Mesenchymal stem cell (in vitro differentiated cells and primary cell): ENCODE data around the gene NAP1L1.

Experiments
- DNase-seq: peaks from one replicate; pipeline ENCODE4 v3.0.0-alpha.2; 2013
- H2AFZ ChIP-seq: one replicate; pipeline ENCODE4 v1.6.1; 2013; ENCODE audit warnings: low read depth, mild to moderate bottlenecking, control low read depth, inconsistent platforms, low read length, moderate library complexity
- H2AK5ac ChIP-seq: 2 replicates; pipeline ENCODE4 v1.6.1; 2013; ENCODE audit warnings: low read length, moderate library complexity, mild to moderate bottlenecking, inconsistent platforms; ENCODE audit not compliant: severe bottlenecking
- H2BK120ac ChIP-seq: one replicate; pipeline ENCODE4 v1.6.1; 2013; ENCODE audit warnings: low read depth, mild to moderate bottlenecking, inconsistent platforms, low read length, moderate library complexity
- H2BK12ac ChIP-seq, 2 experiments: one replicate each; pipeline ENCODE4 v1.6.1; 2013; ENCODE audit warnings: inconsistent platforms in 2 of 2, low read length in 2 of 2, mild to moderate bottlenecking in 2 of 2, moderate library complexity in 2 of 2, control low read depth in 1 of 2
- H2BK15ac ChIP-seq: one replicate; pipeline ENCODE4 v1.6.1; 2013; ENCODE audit warnings: mild to moderate bottlenecking, low read depth, inconsistent platforms; ENCODE audit not compliant: poor library complexity, severe bottlenecking
- H2BK5ac ChIP-seq: 2 replicates; pipeline ENCODE4 v1.6.1; 2013; ENCODE audit warnings: low read depth, mild to moderate bottlenecking, low read length, control low read depth, inconsistent platforms; ENCODE audit not compliant: poor library complexity, severe bottlenecking
- H3K14ac ChIP-seq, 2 experiments: one replicate each; pipeline ENCODE4 v1.6.1; 2013; ENCODE audit warnings: inconsistent platforms in 2 of 2, low read length in 2 of 2, control low read depth in 1 of 2, mild to moderate bottlenecking in 1 of 2, moderate library complexity in 1 of 2
- H3K18ac ChIP-seq, 2 experiments: one replicate each; pipeline ENCODE4 v1.6.1; 2013; ENCODE audit warnings: inconsistent platforms in 2 of 2, low read length in 2 of 2, control low read depth in 1 of 2, low read depth in 1 of 2, mild to moderate bottlenecking in 1 of 2
- H3K23ac ChIP-seq, 2 experiments: one replicate each; pipeline ENCODE4 v1.6.1; 2013; ENCODE audit warnings: inconsistent platforms in 2 of 2, low read length in 2 of 2, mild to moderate bottlenecking in 2 of 2, moderate library complexity in 2 of 2, control low read depth in 1 of 2
- H3K27ac ChIP-seq: 2 replicates; pipeline ENCODE4 v1.5.1; 2013; ENCODE audit warnings: mild to moderate bottlenecking, moderate library complexity, low read length, control low read depth, inconsistent platforms; ENCODE audit not compliant: poor library complexity, severe bottlenecking
- H3K27me3 ChIP-seq, 2 experiments: 2 replicates each; pipeline versions ENCODE4 v1.6.1 to v1.7.0; 2013; ENCODE audit warnings: low read length in 2 of 2, mild to moderate bottlenecking in 2 of 2, moderate library complexity in 2 of 2, control low read depth in 1 of 2, inconsistent platforms in 1 of 2; ENCODE audit not compliant: control insufficient read depth in 1 of 2, insufficient read depth in 1 of 2
- H3K36me3 ChIP-seq, 2 experiments: 2 replicates each; pipeline versions ENCODE4 v1.6.1 to v1.7.0; 2013; ENCODE audit warnings: low read length in 2 of 2, control low read depth in 1 of 2, inconsistent platforms in 1 of 2, low read depth in 1 of 2, mild to moderate bottlenecking in 1 of 2; ENCODE audit not compliant: insufficient read depth in 2 of 2, control insufficient read depth in 1 of 2
- H3K4ac ChIP-seq, 2 experiments: one replicate each; pipeline ENCODE4 v1.6.1; 2013; ENCODE audit warnings: inconsistent platforms in 2 of 2, low read length in 2 of 2, mild to moderate bottlenecking in 2 of 2, moderate library complexity in 2 of 2, control low read depth in 1 of 2, low read depth in 1 of 2
- H3K4me1 ChIP-seq: 2 replicates; pipeline ENCODE4 v1.6.1; 2013; ENCODE audit warnings: low read depth, low read length, control low read depth; ENCODE audit not compliant: control insufficient read depth, insufficient read depth
- H3K4me2 ChIP-seq: 2 replicates; pipeline ENCODE4 v1.6.1; 2013; ENCODE audit warnings: low read length, mild to moderate bottlenecking, inconsistent platforms; ENCODE audit not compliant: poor library complexity, severe bottlenecking
- H3K4me3 ChIP-seq, 2 experiments: 2 replicates each; pipeline versions ENCODE4 v1.5.1 to v1.7.0; 2013; ENCODE audit warnings: low read length in 2 of 2, mild to moderate bottlenecking in 2 of 2, control low read depth in 1 of 2, low read depth in 1 of 2; ENCODE audit not compliant: insufficient read depth in 1 of 2
- H3K79me1 ChIP-seq: replicated peaks from 2 replicates; pipeline ENCODE4 v1.6.1; 2013; ENCODE audit warnings: mild to moderate bottlenecking, control low read depth, low read length, inconsistent platforms; ENCODE audit not compliant: poor library complexity, severe bottlenecking
- H3K9ac ChIP-seq: 2 replicates; pipeline ENCODE4 v1.7.0; 2013; ENCODE audit warnings: mild to moderate bottlenecking, low read length, moderate library complexity
- H3K9me3 ChIP-seq: 2 replicates; pipeline ENCODE4 v1.7.0; 2013; ENCODE audit warnings: mild to moderate bottlenecking, low read length; ENCODE audit not compliant: control insufficient read depth
- H4K8ac ChIP-seq: one replicate; pipeline ENCODE4 v1.6.1; 2013; ENCODE audit warnings: inconsistent platforms, mild to moderate bottlenecking, low read length, moderate library complexity
- H4K91ac ChIP-seq: one replicate; pipeline ENCODE4 v1.6.1; 2013; ENCODE audit warnings: mild to moderate bottlenecking, low read length, inconsistent platforms
- WGBS: methylation state at CpG from one replicate; pipeline ENCODE4 v1.1.7; 2013; ENCODE audit warnings: mixed read lengths; 5-methylcytosine and 5-hydroxymethylcytosine counted together

Gene NAP1L1

DNA sequence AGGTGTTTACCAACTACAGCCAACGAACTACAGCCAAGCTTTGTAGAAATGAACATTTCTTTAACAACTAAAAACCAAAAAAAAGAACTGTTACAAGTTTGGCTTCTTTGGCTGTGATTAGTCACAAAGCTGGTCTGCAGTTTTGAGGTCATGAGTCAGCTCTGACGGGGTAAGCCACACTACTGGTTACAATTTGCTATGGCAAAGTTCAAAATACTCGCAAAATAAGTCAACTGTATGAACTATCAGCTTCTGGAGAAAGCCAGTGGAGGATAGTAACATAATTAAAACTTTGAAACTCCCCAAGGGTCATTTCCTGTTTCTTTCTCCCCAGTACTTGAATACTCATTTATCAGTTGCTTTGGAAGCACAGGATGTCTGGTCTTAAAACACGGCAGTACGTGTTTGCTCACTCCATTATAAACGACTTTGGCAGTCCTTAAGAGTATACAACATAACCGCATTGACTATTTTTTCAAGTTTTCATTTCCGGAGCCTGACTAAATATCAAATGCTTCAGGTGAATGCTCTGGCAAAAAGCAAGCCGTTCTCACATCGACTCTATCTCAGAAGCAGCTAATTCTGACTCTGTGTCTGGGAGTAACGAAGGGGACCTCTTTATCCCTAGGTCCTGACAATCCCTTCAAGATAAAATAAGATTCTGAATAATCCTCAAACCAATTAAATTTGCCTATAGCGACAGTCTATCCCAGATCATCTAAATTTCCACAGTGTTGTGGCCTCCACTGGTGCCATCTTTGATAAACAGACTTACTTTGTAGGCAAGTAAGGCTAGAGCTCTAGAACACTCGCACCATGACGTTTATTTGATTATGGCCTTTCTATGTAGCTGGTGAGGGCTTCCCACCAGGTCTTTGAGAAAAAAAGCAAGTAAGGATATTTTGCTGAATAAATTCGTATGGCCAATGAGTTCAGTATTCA, 63.5 kb downstream of the NAP1L1 start:
- 10% methylated on average over 14 of the region's 15 CpGs for WGBS
- no peak overlapping the region for H2BK15ac ChIP-seq

DNA sequence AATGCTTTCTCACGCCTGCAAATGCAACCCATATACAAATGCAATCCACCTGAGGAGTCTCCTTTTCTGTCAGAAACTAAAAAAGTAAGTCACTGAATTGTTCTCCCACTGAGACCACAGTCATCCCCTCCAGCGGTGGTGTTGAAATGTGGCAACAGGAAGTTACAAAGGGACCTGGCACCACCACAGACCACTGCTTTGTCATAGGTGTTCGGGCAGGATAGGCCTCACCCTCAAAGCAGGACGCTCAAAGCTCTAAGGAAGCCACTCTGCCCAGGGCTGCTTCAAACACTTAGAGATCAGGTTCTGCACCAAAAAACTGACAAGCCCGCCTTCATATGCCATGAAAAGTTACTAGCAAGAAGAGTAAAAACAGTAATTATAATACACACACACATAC, 64.2 kb downstream of the NAP1L1 start:
- H3K79me1 ChIP-seq = peaks cover 2% of the 10 kb centered on the region
- peak overlapping the region; percentile 95 to 96 for H3K18ac ChIP-seq
- no peak overlapping the region for H2BK15ac ChIP-seq
- peak overlapping the region; percentile 95 to 98 for H2BK12ac ChIP-seq
- no peaks in the 10 kb centered on the region for H3K9me3 ChIP-seq
- H2BK5ac ChIP-seq = peak overlapping the region; percentile 49
- peak overlapping the region; percentile 87 for H3K9ac ChIP-seq
- no peaks in the 10 kb centered on the region for H3K36me3 ChIP-seq
- H4K91ac ChIP-seq = peak overlapping the region; percentile 92
- no peaks in the 10 kb centered on the region for H3K27me3 ChIP-seq
- no peak overlapping the region for H3K4me2 ChIP-seq
- H3K23ac ChIP-seq = no peak overlapping the region
- peak overlapping the region; percentile 71 for H2AK5ac ChIP-seq
- 16% methylated on average over 4 of the region's 5 CpGs for WGBS
- peak overlapping the region; percentile 83 for H2BK120ac ChIP-seq
- peak overlapping the region in 1 of 2 experiments; percentile 53 for H3K14ac ChIP-seq
- peak; percentile 93 for DNase-seq
- peak overlapping the region; percentile 74 for H4K8ac ChIP-seq
- peak overlapping the region; percentile 90 to 94 for H3K4ac ChIP-seq
- no peak overlapping the region for H2AFZ ChIP-seq
- no peak overlapping the region for H3K4me3 ChIP-seq
- H3K4me1 ChIP-seq = peaks cover 6% of the 10 kb centered on the region
- H3K27ac ChIP-seq = peak overlapping the region; percentile 98

More for the DNA sequence above, 63.5 kb downstream of the NAP1L1 start:
- Histone ChIP-seq H2BK120ac (peak overlapping the region; percentile 92), H3K4me1 (peaks cover 6% of the 10 kb centered on the region), H2BK5ac (peak overlapping the region; percentile 73), H3K9ac (peak overlapping the region; percentile 87), H4K8ac (peak overlapping the region; percentile 82), H3K27me3 (no peaks in the 10 kb centered on the region), H3K79me1 (peaks cover 2% of the 10 kb centered on the region), H3K36me3 (no peaks in the 10 kb centered on the region), H3K4ac (peak overlapping the region; percentile 47 to 94), H2AFZ (no peak overlapping the region), H3K4me3 (peak overlapping the region in 1 of 2 experiments; percentile 5), H2BK12ac (peak overlapping the region; percentile 45 to 93), H3K18ac (peak overlapping the region; percentile 82 to 96), H2AK5ac (peak overlapping the region; percentile 99), H4K91ac (peak overlapping the region; percentile 94), H3K14ac (no peak overlapping the region), H3K27ac (peak overlapping the region; percentile 98), H3K4me2 (no peak overlapping the region), H3K9me3 (no peaks in the 10 kb centered on the region), H3K23ac (no peak overlapping the region)
- peak; percentile 99 for DNase-seq

DNA sequence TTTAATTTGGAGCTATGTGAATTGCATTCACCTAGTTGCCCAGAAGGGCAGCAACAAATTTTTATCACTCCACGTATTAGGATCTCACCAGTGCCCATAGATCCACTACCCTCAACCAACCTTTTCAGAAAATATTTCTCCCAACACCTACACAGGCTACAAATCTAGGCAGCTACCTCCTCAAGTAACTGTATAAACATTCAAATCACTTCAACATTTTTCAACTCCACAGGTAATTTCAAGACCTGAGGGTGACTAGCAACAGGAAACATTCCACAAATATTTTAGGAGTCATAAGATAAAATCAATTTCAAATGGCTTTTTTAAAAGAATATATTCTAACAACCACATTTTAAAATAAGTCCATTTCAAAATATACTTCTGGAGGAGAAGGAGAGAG, 65.8 kb downstream of the NAP1L1 start:
- Histone ChIP-seq H3K18ac (no peak overlapping the region), H3K27me3 (no peaks in the 10 kb centered on the region), H3K4ac (peak overlapping the region in 1 of 2 experiments; percentile 81), H2BK5ac (no peak overlapping the region), H4K8ac (no peak overlapping the region), H2AK5ac (peak overlapping the region; percentile 59), H2BK12ac (peak overlapping the region in 1 of 2 experiments; percentile 89), H3K4me1 (peaks cover 6% of the 10 kb centered on the region), H3K23ac (no peak overlapping the region), H2AFZ (no peak overlapping the region), H3K79me1 (peaks cover 2% of the 10 kb centered on the region), H3K9me3 (no peaks in the 10 kb centered on the region), H4K91ac (no peak overlapping the region), H3K4me2 (no peak overlapping the region), H3K14ac (no peak overlapping the region), H3K4me3 (no peak overlapping the region), H2BK120ac (peak overlapping the region; percentile 73), H2BK15ac (no peak overlapping the region), H3K9ac (peak overlapping the region; percentile 35), H3K27ac (peak overlapping the region; percentile 76), H3K36me3 (no peaks in the 10 kb centered on the region)
- 88% methylated on average over 1 of the region's 1 CpG for WGBS
- DNase-seq = no peak

DNA sequence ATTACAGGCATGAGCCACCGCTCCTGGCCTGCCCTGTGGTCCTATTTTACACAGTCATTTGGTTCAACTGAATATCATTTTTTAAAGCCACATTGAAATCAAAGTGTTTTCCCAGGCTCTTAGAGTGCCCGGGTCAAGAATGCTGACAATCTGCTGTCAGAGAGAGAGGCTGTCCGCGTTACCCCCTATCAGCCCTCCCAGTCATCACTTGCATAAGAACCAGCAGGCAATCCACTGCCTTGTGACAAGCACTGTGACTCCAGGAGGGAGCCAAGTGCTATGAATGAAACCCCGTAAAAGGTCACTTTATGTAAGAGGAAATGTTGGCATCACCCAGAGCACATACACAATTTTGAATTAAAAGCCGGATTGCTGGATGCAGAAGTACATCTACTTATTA, 66.4 kb downstream of the NAP1L1 start:
- H2BK15ac ChIP-seq = no peak overlapping the region
- no peak overlapping the region for H4K91ac ChIP-seq
- no peak overlapping the region for H2AFZ ChIP-seq
- no peak overlapping the region for H2BK5ac ChIP-seq
- DNase-seq = peak; percentile 87
- no peak overlapping the region for H3K4me3 ChIP-seq
- H2BK12ac ChIP-seq = peak overlapping the region in 1 of 2 experiments; percentile 28
- no peaks in the 10 kb centered on the region for H3K9me3 ChIP-seq
- H3K36me3 ChIP-seq = no peaks in the 10 kb centered on the region
- H3K4ac ChIP-seq = no peak overlapping the region
- peak overlapping the region; percentile 35 for H3K9ac ChIP-seq
- peak overlapping the region; percentile 11 for H2BK120ac ChIP-seq
- H3K27me3 ChIP-seq = no peaks in the 10 kb centered on the region
- WGBS = 32% methylated on average over 6 of the region's 6 CpGs
- no peak overlapping the region for H3K4me2 ChIP-seq
- H2AK5ac ChIP-seq = no peak overlapping the region
- no peak overlapping the region for H3K14ac ChIP-seq
- H4K8ac ChIP-seq = no peak overlapping the region
- peak overlapping the region in 1 of 2 experiments; percentile 52 for H3K18ac ChIP-seq
- H3K4me1 ChIP-seq = peaks cover 8% of the 10 kb centered on the region
- H3K27ac ChIP-seq = peak overlapping the region; percentile 5
- peaks cover 2% of the 10 kb centered on the region for H3K79me1 ChIP-seq
- no peak overlapping the region for H3K23ac ChIP-seq
